Nucleus accumbens (tissue), 56 donors: ENCODE measurements around the gene GDPD4.
A peak's percentile ranks its signal among the peaks of the same experiment; 100 is the strongest.

ENCODE experiments used
- DNase-seq, 56 donors: peaks; one replicate each; lab custom pipeline; 2025; lab: John Stamatoyannopoulos, UW

Gene GDPD4

GRCh38 chr11:77301510-77301909 is at the start of gene GDPD4:
Gene GDPD4 (minus strand): TSS chr11:77301686. CDS start chr11:77285137, 16,549 bp downstream.
- no peak for DNase-seq

GRCh38 chr11:77347948-77348347 is 46.5 kb upstream of the GDPD4 start:
- DNase-seq: no peak

- DNase-seq: no peak
These were observed 45.6 kb upstream of the GDPD4 start for GRCh38 chr11:77346906-77347603.

DNA sequence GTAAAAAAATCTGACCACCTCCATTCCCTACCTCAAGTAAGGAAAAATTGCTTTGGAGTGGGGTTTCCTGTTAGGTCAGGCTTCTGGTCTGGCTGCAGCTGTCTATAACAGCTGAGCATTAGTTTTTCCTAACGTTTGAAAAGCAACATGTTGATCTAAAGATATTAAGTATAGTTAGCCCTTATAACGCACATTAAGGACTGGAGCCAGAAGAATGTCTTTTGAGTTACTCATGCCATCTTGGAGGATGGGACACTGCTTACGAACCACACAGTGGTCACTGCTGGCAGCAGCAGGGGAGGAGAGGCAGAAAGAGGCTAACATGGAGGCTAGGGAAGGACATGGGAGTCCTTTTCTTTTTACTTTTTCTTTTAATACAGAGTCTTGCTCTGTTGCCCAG is 44.1 kb upstream of the GDPD4 start:
- DNase-seq: no peak

- no peak for DNase-seq
These were observed 39.0 kb upstream of the GDPD4 start for GRCh38 chr11:77340501-77340900.

- DNase-seq: no peak
These were observed 30.8 kb upstream of the GDPD4 start for GRCh38 chr11:77332259-77332658.

- DNase-seq: no peak
These were observed 23.7 kb upstream of the GDPD4 start for GRCh38 chr11:77325159-77325558.

DNA sequence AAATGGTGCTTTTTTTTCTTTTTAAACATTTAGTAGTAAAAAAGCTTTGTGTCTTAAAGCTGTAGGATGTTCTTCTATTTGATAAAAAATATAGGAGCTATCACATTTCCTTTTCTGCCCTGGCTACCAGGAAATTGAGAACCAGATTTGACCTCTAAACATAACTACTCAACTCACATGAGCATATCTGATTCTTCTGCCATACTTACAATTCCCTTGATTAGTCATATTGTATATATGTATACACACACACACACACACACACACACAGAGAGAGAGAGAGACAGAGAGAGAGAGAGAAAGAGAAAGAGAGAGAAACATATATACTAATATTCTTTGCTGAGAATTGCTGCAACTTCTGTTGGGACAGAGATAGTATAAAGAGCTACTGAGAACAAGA is 23.0 kb upstream of the GDPD4 start:
- DNase-seq: no peak

- DNase-seq: peak in 7 of 56 donors; percentile 2 to 7 (median 3)
These were observed 21.6 kb upstream of the GDPD4 start for GRCh38 chr11:77322926-77323590.

- DNase-seq: peak in 20 of 56 donors; percentile 3 to 48 (median 7)
These were observed 21.0 kb upstream of the GDPD4 start for GRCh38 chr11:77322506-77322905.

- no peak for DNase-seq
These were observed 18.9 kb upstream of the GDPD4 start for GRCh38 chr11:77320351-77320750.

- DNase-seq: no peak
These were observed 17.1 kb upstream of the GDPD4 start for GRCh38 chr11:77318600-77318999.

DNA sequence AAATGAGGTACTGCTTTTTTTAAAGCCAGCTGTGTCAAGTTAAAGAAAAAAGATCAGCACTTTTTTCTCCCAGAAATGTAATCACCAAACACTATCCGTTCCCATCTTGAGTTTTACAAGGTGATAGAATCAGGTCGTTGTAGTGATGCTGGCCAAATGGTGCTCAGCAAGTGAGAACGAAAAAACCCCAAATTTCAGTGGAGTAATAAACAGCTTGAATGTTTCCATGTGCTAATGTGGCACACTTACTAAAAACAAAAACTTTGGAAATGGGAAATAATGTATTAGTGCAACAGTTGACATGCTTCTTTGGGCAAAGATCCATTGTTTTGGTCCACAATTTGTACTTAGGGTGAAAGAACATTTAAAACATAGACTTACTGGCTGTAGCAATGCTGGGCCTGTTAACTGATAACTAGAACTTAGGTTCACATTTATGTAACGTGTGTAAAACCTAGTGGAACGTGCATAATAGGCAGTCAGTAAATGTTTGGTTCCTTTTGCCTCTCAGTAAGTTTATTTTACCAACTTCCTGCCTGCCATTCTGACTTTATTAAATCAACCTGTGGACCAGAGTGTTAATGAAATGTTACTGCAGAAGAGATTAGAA is 15.4 kb upstream of the GDPD4 start:
- no peak for DNase-seq

DNA sequence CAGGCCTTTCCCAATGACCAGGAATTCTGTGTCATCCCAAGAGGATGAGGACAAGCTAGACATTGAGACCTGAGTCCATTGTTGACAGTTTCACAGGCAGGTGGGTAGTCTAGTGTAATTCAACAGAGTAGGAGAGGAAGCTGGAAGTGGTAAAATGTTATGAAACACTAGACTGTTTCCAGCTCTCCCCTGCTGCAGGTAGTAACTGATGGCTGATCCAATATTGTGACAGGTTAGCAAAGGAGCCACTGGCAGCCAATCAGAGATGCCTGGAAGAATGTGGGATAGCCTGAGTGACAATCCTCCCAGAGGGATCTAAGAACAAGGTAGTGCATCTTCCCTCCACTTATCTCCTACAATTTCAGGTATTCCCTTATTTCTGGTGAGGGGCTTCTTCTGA is 10.6 kb upstream of the GDPD4 start:
- no peak for DNase-seq

- DNase-seq: no peak
These were observed 10.2 kb upstream of the GDPD4 start for GRCh38 chr11:77311701-77312100.

DNA sequence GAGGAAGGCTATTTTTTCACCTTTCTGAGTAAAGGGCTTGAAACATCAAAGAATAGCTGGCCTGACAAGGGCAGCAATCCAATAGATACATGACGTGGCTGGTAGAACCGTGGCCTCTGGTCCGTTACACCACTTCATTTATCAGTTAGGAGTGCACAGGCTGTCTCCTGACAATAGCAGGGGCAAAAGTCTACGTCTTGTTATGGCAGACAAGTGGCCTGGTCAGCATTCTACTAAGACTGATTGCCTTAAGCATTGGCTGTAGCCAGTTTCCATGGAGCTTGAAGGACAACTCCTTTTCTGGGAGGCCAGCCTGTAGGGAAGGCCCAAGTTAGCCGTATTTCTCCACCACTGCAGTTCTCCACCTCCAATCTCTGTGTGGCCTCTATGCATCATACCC is 9.2 kb upstream of the GDPD4 start:
- no peak for DNase-seq

- no peak for DNase-seq
These were observed 8.1 kb upstream of the GDPD4 start for GRCh38 chr11:77309401-77310085.

- DNase-seq: no peak
These were observed 7.4 kb upstream of the GDPD4 start for GRCh38 chr11:77308838-77309237.

DNA sequence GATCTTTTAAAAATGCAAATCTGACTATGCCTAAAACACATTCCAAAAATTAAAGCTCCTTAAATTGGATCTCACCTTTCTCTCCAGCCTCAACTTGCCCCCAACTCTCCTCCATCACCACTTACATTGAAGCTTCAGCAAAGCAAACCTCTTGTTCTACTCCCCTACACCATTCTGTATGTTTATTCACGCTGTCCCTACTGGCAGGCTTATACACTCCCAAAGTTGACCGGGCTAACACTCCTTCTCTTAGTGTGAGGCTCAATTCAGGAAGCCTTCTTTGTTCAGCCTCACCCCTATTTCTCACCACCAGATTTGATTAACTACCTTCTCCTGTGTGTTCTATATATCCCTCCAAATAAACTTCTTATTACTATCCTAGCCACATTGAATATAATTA is 1.8 kb upstream of the GDPD4 start:
- no peak for DNase-seq

DNA sequence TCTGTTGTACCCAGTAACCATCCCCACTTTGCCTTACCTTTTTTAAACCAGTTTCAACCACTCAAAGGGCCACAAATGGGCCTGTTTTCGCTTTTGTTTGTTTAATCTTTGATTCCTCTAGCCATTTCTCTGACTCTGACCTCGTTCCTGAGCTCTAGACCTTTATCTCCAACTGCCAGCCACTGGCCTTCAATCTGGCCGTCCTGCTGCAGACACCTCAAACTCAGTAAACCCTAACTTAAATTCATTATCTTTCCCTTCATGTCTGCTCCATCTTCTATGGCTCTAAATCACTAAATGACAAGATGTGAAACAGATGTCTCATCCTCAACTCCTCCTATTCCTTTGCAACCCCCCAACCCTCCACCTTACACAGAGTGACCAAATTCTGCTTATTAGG is 1.3 kb upstream of the GDPD4 start:
- DNase-seq: no peak

DNA sequence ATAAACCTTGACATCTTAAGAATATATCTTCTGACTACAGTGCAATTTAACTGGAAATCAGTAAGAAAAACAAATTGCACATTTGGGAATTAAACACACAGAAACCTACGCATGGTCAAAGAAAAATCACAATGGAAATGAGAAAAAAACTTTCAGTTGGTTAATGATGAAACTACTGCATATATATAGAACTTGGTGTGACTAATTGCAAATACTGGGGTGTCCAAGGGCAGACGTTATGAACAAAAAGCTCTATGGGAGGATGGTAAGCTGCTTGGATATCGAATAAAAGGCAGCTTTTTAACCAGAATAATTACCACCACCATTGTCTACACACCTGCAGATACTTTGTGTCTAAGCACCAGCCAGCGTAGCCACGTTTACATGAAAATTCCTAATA is 791 bp downstream of the GDPD4 start:
- DNase-seq: no peak
